ENCODE measurements around the gene CSPG4. TPM values are rescaled to one million over a fixed set of nuclear protein-coding genes. Genes with fewer than 3 reads are reported as not detected.

The CSPG4 gene
- total and polyA plus RNA-seq, 2 donors (not counting 1 experiment from before 2014, with no cell fraction given), result 0.03 to 0.15 TPM

DNA sequence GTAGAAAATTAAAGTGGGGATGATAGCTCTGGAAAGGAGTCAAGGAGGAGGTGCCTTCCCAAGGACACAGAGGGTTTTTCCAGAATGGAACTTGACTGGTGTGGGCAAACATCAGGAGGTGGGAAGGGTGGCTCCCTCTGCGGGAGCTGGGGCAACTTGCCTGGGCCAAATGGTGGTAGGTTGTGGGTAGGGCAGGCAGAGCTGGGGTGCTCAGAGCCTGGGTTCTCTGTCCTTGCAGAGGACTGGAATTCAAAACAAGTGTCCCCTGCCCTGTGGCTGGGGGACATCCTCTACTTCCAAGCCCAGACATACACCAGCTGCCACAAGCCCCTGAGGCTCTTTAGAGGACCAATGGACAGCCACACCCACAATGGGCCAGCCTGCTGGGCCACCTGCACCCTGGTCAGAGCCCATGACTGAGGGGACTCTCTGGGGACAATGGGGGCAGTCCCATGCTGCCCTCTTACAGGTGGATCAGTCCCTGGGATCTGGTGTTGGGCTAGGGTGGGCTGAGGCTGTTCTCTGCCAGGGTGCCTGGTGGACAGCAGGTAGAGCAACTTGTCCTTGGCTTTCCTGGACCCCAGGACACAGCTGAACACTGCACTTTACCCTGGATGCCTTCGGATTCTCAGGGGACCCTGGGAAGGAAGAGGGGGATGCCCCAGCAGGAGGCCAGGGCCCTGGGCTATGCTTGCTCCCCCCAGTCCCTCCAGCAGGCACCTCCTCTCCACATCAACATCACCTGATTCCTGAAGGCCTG is 38.6 kb upstream of the CSPG4 start:
- WGBS (ENCODE audit: insufficient coverage), result 100% methylated on average over 1 of the region's 2 CpGs
- no peak overlapping the region for H3K27ac Mint-ChIP-seq
- Histone ChIP-seq H3K9me3 (ENCODE audit: control extremely low read depth in 1 of 3, control insufficient read depth in 2 of 3, insufficient read depth in 1 of 3, low read length in 2 of 3) (no peaks in the 10 kb centered on the region), H3K79me2 (ENCODE audit: control insufficient read depth, insufficient read depth, low read length) (no peaks in the 10 kb centered on the region), H3K9ac (ENCODE audit: low read length) (no peak overlapping the region), H2AFZ (ENCODE audit: insufficient read depth, low read depth, low read length, poor library complexity, severe bottlenecking) (no peak overlapping the region), H3K27ac (ENCODE audit: low read length in 2 of 2) (no peak overlapping the region), H3K4me1 (ENCODE audit: control insufficient read depth in 2 of 2, insufficient read depth in 2 of 2, low read length in 2 of 2) (peaks cover 0 to 7% of the 10 kb centered on the region in 2 donors), H3K4me3 (ENCODE audit: control extremely low read depth in 1 of 5, extremely low read depth in 1 of 5, insufficient read depth in 1 of 5, low read depth in 2 of 5, low read length in 4 of 5) (no peak overlapping the region), H4K20me1 (ENCODE audit: control insufficient read depth, insufficient read depth, low read length, poor library complexity, severe bottlenecking) (no peaks in the 10 kb centered on the region), H3K27me3 (replicated peaks in 1 of 4; ENCODE audit: control extremely low read depth in 1 of 4, control insufficient read depth in 3 of 4, insufficient read depth in 4 of 4, low read length in 3 of 4) (no peaks in the 10 kb centered on the region), H3K4me2 (replicated peaks; ENCODE audit: low read depth, low read length, poor library complexity, severe bottlenecking) (no peak overlapping the region), H3K36me3 (replicated peaks in 1 of 2; ENCODE audit: control extremely low read depth in 1 of 2, control insufficient read depth in 1 of 2, extremely low read depth in 1 of 2, insufficient read depth in 2 of 2, low read length in 1 of 2) (no peaks in the 10 kb centered on the region)
- ChIA-PET POLR2A (no interaction called here), CTCF (no interaction called here)
- H3K4me3 Mint-ChIP-seq, result no peak overlapping the region
- TF ChIP-seq EZH2 (IDR thresholded peaks at IDR 0.05; ENCODE audit: borderline replicate concordance, insufficient read depth, low read depth, low read length, poor library complexity, severe bottlenecking), result no peak
- TF ChIP-seq, protein P1, sequence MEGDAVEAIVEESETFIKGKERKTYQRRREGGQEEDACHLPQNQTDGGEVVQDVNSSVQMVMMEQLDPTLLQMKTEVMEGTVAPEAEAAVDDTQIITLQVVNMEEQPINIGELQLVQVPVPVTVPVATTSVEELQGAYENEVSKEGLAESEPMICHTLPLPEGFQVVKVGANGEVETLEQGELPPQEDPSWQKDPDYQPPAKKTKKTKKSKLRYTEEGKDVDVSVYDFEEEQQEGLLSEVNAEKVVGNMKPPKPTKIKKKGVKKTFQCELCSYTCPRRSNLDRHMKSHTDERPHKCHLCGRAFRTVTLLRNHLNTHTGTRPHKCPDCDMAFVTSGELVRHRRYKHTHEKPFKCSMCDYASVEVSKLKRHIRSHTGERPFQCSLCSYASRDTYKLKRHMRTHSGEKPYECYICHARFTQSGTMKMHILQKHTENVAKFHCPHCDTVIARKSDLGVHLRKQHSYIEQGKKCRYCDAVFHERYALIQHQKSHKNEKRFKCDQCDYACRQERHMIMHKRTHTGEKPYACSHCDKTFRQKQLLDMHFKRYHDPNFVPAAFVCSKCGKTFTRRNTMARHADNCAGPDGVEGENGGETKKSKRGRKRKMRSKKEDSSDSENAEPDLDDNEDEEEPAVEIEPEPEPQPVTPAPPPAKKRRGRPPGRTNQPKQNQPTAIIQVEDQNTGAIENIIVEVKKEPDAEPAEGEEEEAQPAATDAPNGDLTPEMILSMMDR (IDR thresholded peaks at IDR 0.05), result no peak
- no peak for DNase-seq
- intact Hi-C loops (cut with micrococcal nuclease), result no loop called here
- peaks cover 8% of the 10 kb centered on the region for H3K4me1 Mint-ChIP-seq
- H3K9me3 Mint-ChIP-seq (ENCODE audit: insufficient read depth), result no peaks in the 10 kb centered on the region
- no peak for ATAC-seq (ENCODE audit: low read depth)
- peaks cover 12% of the 10 kb centered on the region for H3K27me3 Mint-ChIP-seq

DNA sequence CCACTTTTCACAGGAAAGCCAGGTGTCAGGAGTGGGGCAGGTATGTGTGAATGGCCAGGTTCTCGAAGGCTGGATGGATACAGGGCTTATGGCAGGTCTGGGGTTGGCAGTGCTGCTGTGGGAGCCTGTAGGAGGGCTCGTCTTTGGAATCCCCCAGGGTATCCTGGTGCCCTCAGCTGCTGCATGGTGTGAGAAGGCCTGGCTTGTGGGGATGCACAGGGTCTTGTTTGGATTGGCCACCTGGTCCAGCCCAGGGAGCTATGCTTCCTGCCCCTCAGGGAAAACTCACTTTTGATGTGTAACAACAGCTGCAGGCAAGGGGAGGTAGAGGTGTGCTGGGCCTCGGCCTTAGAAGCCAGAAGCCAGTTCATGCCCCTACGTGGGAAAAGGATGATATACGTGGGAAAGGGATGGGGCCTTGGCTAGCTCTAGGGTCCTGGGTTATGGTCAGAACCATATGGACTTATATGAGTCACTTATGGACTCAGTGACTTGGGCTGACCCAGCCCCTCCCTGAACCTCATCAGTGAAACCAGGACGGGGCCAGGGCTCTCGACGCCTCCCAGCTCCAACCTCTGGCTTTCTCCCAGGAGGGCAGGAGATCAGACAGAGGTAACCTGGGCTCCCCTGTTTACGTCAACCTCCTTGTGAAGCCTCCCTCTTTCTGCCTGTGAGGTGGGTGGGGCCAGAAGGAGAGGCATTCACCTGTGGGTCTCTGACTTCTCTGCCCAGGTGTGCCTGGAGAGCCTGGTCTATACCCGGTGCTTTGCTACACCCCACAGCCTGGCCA is 37.8 kb upstream of the CSPG4 start:
- ChIA-PET CTCF (no interaction called here), POLR2A (no interaction called here)
- no peaks in the 10 kb centered on the region for H3K79me2 ChIP-seq (ENCODE audit: control insufficient read depth, insufficient read depth, low read length)
- Mint-ChIP-seq H3K27me3 (peaks cover 20% of the 10 kb centered on the region), H3K4me1 (peaks cover 8% of the 10 kb centered on the region), H3K27ac (no peak overlapping the region), H3K9me3 (ENCODE audit: insufficient read depth) (no peaks in the 10 kb centered on the region), H3K4me3 (no peak overlapping the region)
- no peaks in the 10 kb centered on the region for H3K36me3 ChIP-seq (replicated peaks in 1 of 2; ENCODE audit: control extremely low read depth in 1 of 2, control insufficient read depth in 1 of 2, extremely low read depth in 1 of 2, insufficient read depth in 2 of 2, low read length in 1 of 2)
- no peaks in the 10 kb centered on the region for H4K20me1 ChIP-seq (ENCODE audit: control insufficient read depth, insufficient read depth, low read length, poor library complexity, severe bottlenecking)
- TF ChIP-seq EZH2 (IDR thresholded peaks at IDR 0.05; ENCODE audit: borderline replicate concordance, insufficient read depth, low read depth, low read length, poor library complexity, severe bottlenecking), result no peak
- TF ChIP-seq, protein P1 (IDR thresholded peaks at IDR 0.05), result no peak
- intact Hi-C loops (cut with micrococcal nuclease), result no loop called here
- H3K9me3 ChIP-seq (ENCODE audit: control extremely low read depth in 1 of 3, control insufficient read depth in 2 of 3, insufficient read depth in 1 of 3, low read length in 2 of 3), result no peaks in the 10 kb centered on the region
- no peak overlapping the region for H3K27ac ChIP-seq (ENCODE audit: low read length in 2 of 2)
- no peak overlapping the region for H3K4me3 ChIP-seq (ENCODE audit: control extremely low read depth in 1 of 5, extremely low read depth in 1 of 5, insufficient read depth in 1 of 5, low read depth in 2 of 5, low read length in 4 of 5)
- no peaks in the 10 kb centered on the region for H3K27me3 ChIP-seq (replicated peaks in 1 of 4; ENCODE audit: control extremely low read depth in 1 of 4, control insufficient read depth in 3 of 4, insufficient read depth in 4 of 4, low read length in 3 of 4)
- no peak overlapping the region for H3K9ac ChIP-seq (ENCODE audit: low read length)
- H3K4me2 ChIP-seq (replicated peaks; ENCODE audit: low read depth, low read length, poor library complexity, severe bottlenecking), result no peak overlapping the region
- DNase-seq (no peak), ATAC-seq (ENCODE audit: low read depth) (no peak)
- H3K4me1 ChIP-seq (ENCODE audit: control insufficient read depth in 2 of 2, insufficient read depth in 2 of 2, low read length in 2 of 2), result peaks cover 0 to 7% of the 10 kb centered on the region in 2 donors
- 93% methylated on average over 5 of the region's 10 CpGs for WGBS (ENCODE audit: insufficient coverage)
- no peak overlapping the region for H2AFZ ChIP-seq (ENCODE audit: insufficient read depth, low read depth, low read length, poor library complexity, severe bottlenecking)
